Right ventricle myocardium superior (tissue), 1 donor: Measurements from ENCODE around the gene ARID3C. TPM values are rescaled to one million over a fixed set of nuclear protein-coding genes. Genes with fewer than 3 reads are reported as not detected.
"Not testable (repeated sequence)": the region's sequence is repeated elsewhere in the genome, so short reads cannot be mapped to it uniquely, and the experiment has no call there.

Experiments used
- ATAC-seq: fragments of 200-7000 bp; cut with Tn5 transposase; one replicate; pipeline ENCODE4 v1.9.1; 2020; ENCODE audit warnings: mild to moderate bottlenecking; ENCODE audit not compliant: poor library complexity
- DNase-seq: peaks from one replicate; pipeline ENCODE4 v3.0.0-alpha.2; 2020
- intact Hi-C: fragments of 100-400 bp; cut with DNase I; formaldehyde crosslinking; loops from one replicate; pipeline ENCODE4 v1.11.2; 2022
- total RNA-seq: library from RNA; stranded (reverse); fragmentation: NEBNext Ultra II Directional; extraction: Animal tissue kit (Norgen Biotek cat#: 25700); gene quantifications from one replicate; pipeline ENCODE4 v1.2.1, GENCODE V29; 2021
- donor health status: DM: no; HTN: yes; CAD: no; lungs with severe emphysema.

The ARID3C gene
- total RNA-seq, 1 donor from 2014 or later, result not detected

GRCh38 chr9:34653151-34654072 is 24.5 kb upstream of the ARID3C start:
- peak; percentile 2 for ATAC-seq
- intact Hi-C loops, result no loop called here

DNA sequence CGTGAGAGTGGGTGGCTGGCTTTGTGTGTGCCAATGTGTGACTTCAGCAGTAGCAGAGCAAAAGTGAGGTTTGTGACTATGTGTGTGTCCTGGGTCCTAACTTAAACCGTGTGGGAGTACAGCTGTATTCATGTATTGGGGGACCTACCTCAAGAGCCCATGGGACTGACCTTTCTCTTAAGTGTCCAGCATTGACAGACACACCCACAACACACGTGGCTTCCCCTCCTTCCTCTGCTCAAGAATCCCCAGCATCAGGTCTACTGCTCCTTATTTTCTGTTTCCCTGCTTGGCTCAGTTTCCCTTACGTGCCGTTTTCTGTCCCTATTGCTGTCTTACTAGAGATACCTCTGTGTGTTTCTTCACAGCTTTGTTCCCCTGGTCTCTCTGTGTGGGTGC is 23.7 kb upstream of the ARID3C start:
- intact Hi-C loops, result no loop called here

More at GRCh38 chr9:34653151-34654072, 24.5 kb upstream of the ARID3C start:
- DNase-seq, result peak; percentile 39

GRCh38 chr9:34651876-34652601 is 23.2 kb upstream of the ARID3C start, which contains the start of gene IL11RA:
IL11RA (plus strand) TSS chr9:34652185; CDS start chr9:34655218, 3,033 bp downstream.
- ATAC-seq (peak; percentile 83), DNase-seq (peak; percentile 94)
- intact Hi-C loops, result no loop called here

More for the DNA sequence above, 23.7 kb upstream of the ARID3C start:
- ATAC-seq, result no peak
- DNase-seq, result peak; percentile 14

- DNase-seq (no peak), ATAC-seq (no peak)
- intact Hi-C loops, result no loop called here
Observed at GRCh38 chr9:34651321-34651720, 22.5 kb upstream of the ARID3C start.

DNA sequence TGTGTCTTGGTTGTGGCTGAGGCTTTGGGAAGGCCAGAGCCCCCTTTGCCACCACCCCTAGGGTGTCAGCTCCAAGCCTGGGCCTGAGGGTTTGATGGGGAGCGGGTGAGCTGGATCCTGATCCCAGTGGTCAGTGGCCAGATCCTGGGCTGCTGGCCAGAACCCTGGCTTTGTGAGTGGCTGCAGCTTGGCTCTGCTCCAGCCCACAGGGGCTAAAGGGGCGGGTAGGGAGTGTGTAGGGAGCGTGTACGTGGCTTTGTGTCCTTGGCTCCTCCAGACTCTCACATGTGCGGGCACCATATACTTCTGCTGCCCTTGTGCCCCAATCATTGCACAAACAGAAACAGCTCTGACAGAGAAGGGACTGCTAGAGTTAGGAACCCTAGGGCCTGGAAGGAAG is 21.9 kb upstream of the ARID3C start:
- DNase-seq, result no peak
- no peak for ATAC-seq
- intact Hi-C loops, result no loop called here

GRCh38 chr9:34648673-34649072 is 19.8 kb upstream of the ARID3C start:
- ATAC-seq (no peak), DNase-seq (no peak)
- intact Hi-C loops, result no loop called here

- no peak for DNase-seq
- no peak for ATAC-seq
- intact Hi-C loops, result no loop called here
Observed at GRCh38 chr9:34647651-34648050, 18.8 kb upstream of the ARID3C start.

- no peak for DNase-seq
- ATAC-seq, result no peak
- intact Hi-C loops, result no loop called here
Observed at GRCh38 chr9:34647084-34647403, 18.2 kb upstream of the ARID3C start.

DNA sequence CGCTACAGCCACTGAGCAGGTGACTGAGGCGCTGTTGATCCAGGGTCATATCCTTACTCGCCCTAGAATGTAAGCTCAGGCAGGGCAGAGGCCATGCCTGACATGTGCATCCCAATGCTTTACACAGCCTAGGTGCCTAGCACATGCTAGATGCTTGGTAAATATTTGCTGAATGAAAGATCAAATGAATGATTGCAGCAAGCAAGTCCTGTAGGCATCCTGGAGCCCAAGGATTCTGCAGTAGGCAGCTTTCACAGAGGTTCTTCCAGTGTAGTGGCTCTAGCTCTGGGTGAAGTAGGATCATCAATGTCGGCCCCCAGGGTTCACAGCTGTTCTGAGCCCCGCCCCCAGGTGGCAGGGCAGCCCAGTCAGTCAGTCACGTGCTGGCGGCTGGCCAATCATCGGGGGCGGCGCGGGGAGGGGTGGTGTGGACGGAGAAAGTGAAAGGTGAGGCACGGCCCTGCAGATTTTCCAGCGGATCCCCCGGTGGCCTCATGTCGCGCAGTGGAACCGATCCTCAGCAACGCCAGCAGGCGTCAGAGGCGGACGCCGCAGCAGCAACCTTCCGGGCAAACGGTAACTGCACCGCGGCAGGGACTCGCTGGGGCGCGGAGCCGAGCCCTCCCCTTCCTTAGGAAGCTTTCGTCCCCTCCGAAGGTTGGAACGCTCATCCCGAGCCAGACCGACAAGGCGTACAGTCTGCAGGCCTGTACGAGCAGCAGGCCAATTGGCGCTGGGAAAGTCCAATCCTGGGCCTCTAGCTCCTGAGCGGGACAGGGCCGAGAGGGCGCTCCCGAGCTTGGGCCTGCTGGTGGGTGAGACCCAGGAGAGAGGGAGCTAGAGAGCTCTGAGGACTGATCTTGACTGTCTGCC is 17.6 kb upstream of the ARID3C start, which contains the start of gene GALT:
TSS of gene GALT (plus strand) at position 465 of the 873 bp plus-strand sequence. CDS start at position 495, 30 bp downstream.
- DNase-seq (peak; percentile 98), ATAC-seq (peak; percentile 87)
- intact Hi-C loops, result no loop called here

GRCh38 chr9:34644766-34645314 is 16.0 kb upstream of the ARID3C start:
- no peak for DNase-seq
- intact Hi-C loops, result no loop called here
- no peak for ATAC-seq

- intact Hi-C loops, result no loop called here
- ATAC-seq, result no peak
- no peak for DNase-seq
Observed at GRCh38 chr9:34642679-34643078, 13.8 kb upstream of the ARID3C start.

GRCh38 chr9:34639322-34639721 is 10.5 kb upstream of the ARID3C start:
- DNase-seq, ATAC-seq, intact Hi-C loops: not testable (repeated sequence)

- no peak for DNase-seq
- intact Hi-C loops, result no loop called here
- no peak for ATAC-seq
Observed at GRCh38 chr9:34638138-34638445, 9.2 kb upstream of the ARID3C start.

- peak; percentile 98 for ATAC-seq
- DNase-seq, result peak; percentile 95
- intact Hi-C loops, result no loop called here
Observed at GRCh38 chr9:34637356-34638137, 8.7 kb upstream of the ARID3C start, which contains the start of gene SIGMAR1. SIGMAR1 (minus strand) TSS chr9:34637787; CDS start chr9:34637697, 90 bp downstream.

DNA sequence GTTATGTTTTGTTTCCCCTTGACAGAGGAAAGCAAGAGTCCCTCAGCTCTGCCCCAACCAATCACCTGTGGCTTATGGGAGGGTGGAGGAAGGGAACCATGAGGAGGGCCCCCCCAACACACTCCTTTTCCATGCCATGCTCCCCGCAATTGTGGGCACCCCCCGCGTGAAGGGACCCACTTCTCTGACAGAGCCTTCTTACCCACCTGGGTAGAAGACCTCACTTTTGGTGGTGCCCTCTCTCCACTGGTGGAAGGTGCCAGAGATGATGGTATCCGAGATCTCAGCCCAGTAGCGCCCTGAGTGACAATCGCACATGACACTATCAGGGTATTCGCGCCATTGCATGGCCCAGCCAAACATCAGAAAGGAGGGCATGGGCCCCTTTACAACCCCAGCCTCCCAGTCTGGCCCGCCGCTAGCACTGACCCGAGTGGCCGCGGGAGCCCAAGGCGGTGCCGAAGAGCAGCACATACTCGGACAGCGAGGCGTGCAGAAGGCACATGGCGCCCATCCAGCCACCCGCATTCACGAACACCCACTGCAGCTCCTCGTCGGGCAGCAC is 8.0 kb upstream of the ARID3C start:
- no peak for ATAC-seq
- intact Hi-C loops, result no loop called here
- DNase-seq, result no peak

GRCh38 chr9:34635556-34635955 is 6.7 kb upstream of the ARID3C start:
- ATAC-seq (no peak), DNase-seq (no peak)
- intact Hi-C loops, result no loop called here

GRCh38 chr9:34634551-34635248 is 5.8 kb upstream of the ARID3C start:
- intact Hi-C loops, result no loop called here
- no peak for DNase-seq
- no peak for ATAC-seq
